HEK293 (cell line): Measurements from ENCODE around the gene SLX4.

Source experiments
- CTCF ChIA-PET: fragments of 350-600 bp; formaldehyde crosslinking; extraction: SDS; loops from one replicate; lab custom pipeline; 2021; ENCODE audit warnings: antibody characterized with exemption; lab: Yijun Ruan, JAX
- POLR2A ChIA-PET: fragments of 300-600 bp; formaldehyde crosslinking; extraction: SDS; loops from one replicate; lab custom pipeline; 2020; ENCODE audit warnings: antibody characterized with exemption, inconsistent platforms; lab: Yijun Ruan, JAX
- H3K27ac ChIP-seq: fragments of 200-500 bp; sonication (Bioruptor generic); 2 replicates; pipeline ENCODE4 v1.5.1; 2014; ENCODE audit warnings: low read depth, low read length, control low read depth, inconsistent platforms; ENCODE audit errors: extremely low read depth
- H3K36me3 ChIP-seq, 2 experiments: fragments of 200-500 bp in 1 of 2; sonication (Bioruptor generic) in 1 of 2; 1 replicate in 1 of 2; 2 replicates in 1 of 2; pipeline ENCODE4 v1.5.1; 2014 to 2017; ENCODE audit warnings: inconsistent platforms in 2 of 2, low read length in 2 of 2; ENCODE audit not compliant: control insufficient read depth in 2 of 2, insufficient read depth in 1 of 2
- H3K4me1 ChIP-seq: fragments of 200-500 bp; sonication (Bioruptor generic); 2 replicates; pipeline ENCODE4 v1.5.1; 2014; ENCODE audit warnings: mild to moderate bottlenecking, low read length, inconsistent platforms; ENCODE audit not compliant: control insufficient read depth, insufficient read depth
- H3K4me3 ChIP-seq: 2 replicates; pipeline ENCODE4 v1.5.1; 2011; ENCODE audit warnings: low read depth, mild to moderate bottlenecking, control low read depth, low read length, moderate library complexity
- H3K9me3 ChIP-seq: fragments of 200-500 bp; sonication (Bioruptor generic); 2 replicates; pipeline ENCODE4 v1.5.1; 2014; ENCODE audit warnings: low read depth, low read length, inconsistent platforms; ENCODE audit not compliant: control insufficient read depth, insufficient read depth
- AEBP2 ChIP-seq: fragments of 450-650 bp; formaldehyde crosslinking; IDR thresholded peaks from 2 replicates; pipeline ENCODE4 v1.5.1; 2016; ENCODE audit warnings: missing biosample characterization, missing genetic modification characterization, borderline replicate concordance
- CTCF ChIP-seq: fragments of 450-650 bp; formaldehyde crosslinking; IDR thresholded peaks from 2 replicates; pipeline ENCODE4 v1.5.1; 2016; ENCODE audit warnings: missing biosample characterization, missing genetic modification characterization
- SCRT1 ChIP-seq: fragments of 450-650 bp; formaldehyde crosslinking; IDR thresholded peaks from 2 replicates; pipeline ENCODE4 v1.5.1; 2016; ENCODE audit warnings: missing biosample characterization, missing genetic modification characterization, borderline replicate concordance
- SETDB1 ChIP-seq: IDR thresholded peaks from one replicate; pipeline ENCODE4 v1.6.1; 2017; ENCODE audit warnings: mild to moderate bottlenecking, low read length, moderate library complexity, mixed read lengths; ENCODE audit not compliant: insufficient read length
- TSHZ1 ChIP-seq: fragments of 450-650 bp; formaldehyde crosslinking; IDR thresholded peaks from 2 replicates; pipeline ENCODE4 v1.5.1; 2016; ENCODE audit warnings: missing biosample characterization, missing genetic modification characterization, borderline replicate concordance
- YY2 ChIP-seq: fragments of 450-650 bp; formaldehyde crosslinking; IDR thresholded peaks from 2 replicates; pipeline ENCODE4 v1.5.1; 2016; ENCODE audit warnings: missing biosample characterization, missing genetic modification characterization
- ZBTB10 ChIP-seq: fragments of 450-650 bp; formaldehyde crosslinking; IDR thresholded peaks from 2 replicates; pipeline ENCODE4 v1.5.1; 2016; ENCODE audit warnings: missing biosample characterization, missing genetic modification characterization
- ZBTB7A ChIP-seq: fragments of 450-650 bp; formaldehyde crosslinking; IDR thresholded peaks from 2 replicates; pipeline ENCODE4 v1.5.1; 2016; ENCODE audit warnings: low read depth, missing biosample characterization, missing genetic modification characterization
- ZBTB8A ChIP-seq: fragments of 450-650 bp; formaldehyde crosslinking; IDR thresholded peaks from 2 replicates; pipeline ENCODE4 v1.5.1; 2016; ENCODE audit warnings: missing biosample characterization, missing genetic modification characterization
- ZFHX2 ChIP-seq: fragments of 450-650 bp; formaldehyde crosslinking; conservative IDR thresholded peaks from 2 replicates; pipeline ENCODE4 v1.5.1; 2016; ENCODE audit warnings: missing biosample characterization, missing genetic modification characterization
- ZFP37 ChIP-seq: fragments of 450-650 bp; formaldehyde crosslinking; IDR thresholded peaks from 2 replicates; pipeline ENCODE4 v1.5.1; 2016; ENCODE audit warnings: missing biosample characterization, missing genetic modification characterization
- ZFP69B ChIP-seq: fragments of 450-650 bp; formaldehyde crosslinking; IDR thresholded peaks from 2 replicates; pipeline ENCODE4 v1.5.1; 2016; ENCODE audit warnings: missing biosample characterization, missing genetic modification characterization
- ZNF138 ChIP-seq: fragments of 450-650 bp; formaldehyde crosslinking; IDR thresholded peaks from 2 replicates; pipeline ENCODE4 v1.5.1; 2016; ENCODE audit warnings: missing biosample characterization, missing genetic modification characterization, borderline replicate concordance
- ZNF16 ChIP-seq: fragments of 450-650 bp; formaldehyde crosslinking; IDR thresholded peaks from 2 replicates; pipeline ENCODE4 v1.5.1; 2016; ENCODE audit warnings: low read depth, missing biosample characterization, missing genetic modification characterization
- ZNF23 ChIP-seq: fragments of 450-650 bp; formaldehyde crosslinking; IDR thresholded peaks from 2 replicates; pipeline ENCODE4 v1.5.1; 2016; ENCODE audit warnings: missing biosample characterization, missing genetic modification characterization, borderline replicate concordance
- ZNF48 ChIP-seq: fragments of 450-650 bp; formaldehyde crosslinking; IDR thresholded peaks from 2 replicates; pipeline ENCODE4 v1.5.1; 2016; ENCODE audit warnings: missing biosample characterization, missing genetic modification characterization
- ZNF610 ChIP-seq: fragments of 450-650 bp; formaldehyde crosslinking; IDR thresholded peaks from 2 replicates; pipeline ENCODE4 v1.5.1; 2016; ENCODE audit warnings: missing biosample characterization, missing genetic modification characterization, borderline replicate concordance

SLX4 gene

GRCh38 chr16:3562914-3563480 is 48.4 kb downstream of the SLX4 start:
- no peak overlapping the region for H3K27ac ChIP-seq
- no peaks in the 10 kb centered on the region for H3K36me3 ChIP-seq
- POLR2A ChIA-PET, result no interaction called here
- H3K9me3 ChIP-seq, result no peaks in the 10 kb centered on the region
- TF ChIP-seq ZFP37 (tag by site-specific recombination) (no peak), ZNF610 (tag by site-specific recombination) (no peak), SCRT1 (tag by site-specific recombination) (no peak), ZFP69B (tag by site-specific recombination) (no peak), CTCF (no peak), ZNF48 (tag by site-specific recombination) (no peak), ZBTB7A (tag by site-specific recombination) (no peak), YY2 (tag by site-specific recombination) (no peak), AEBP2 (tag by site-specific recombination) (no peak), ZFHX2 (tag by site-specific recombination) (no peak)
- CTCF ChIA-PET, result no interaction called here
- no peak overlapping the region for H3K4me3 ChIP-seq
- H3K4me1 ChIP-seq, result no peaks in the 10 kb centered on the region; the same call in 1 of the 2 replicates

- Histone ChIP-seq H3K27ac (no peak overlapping the region), H3K9me3 (no peaks in the 10 kb centered on the region), H3K4me3 (no peak overlapping the region), H3K36me3 (no peaks in the 10 kb centered on the region), H3K4me1 (no peaks in the 10 kb centered on the region; the same call in 1 of the 2 replicates)
- CTCF ChIA-PET, result no interaction called here
- POLR2A ChIA-PET, result no interaction called here
- no peak for TF ChIP-seq ZNF138 (tag by site-specific recombination)
- TF ChIP-seq CTCF, result no peak
- TF ChIP-seq ZBTB10 (tag by site-specific recombination), result no peak
- no peak for TF ChIP-seq ZBTB8A
- no peak for TF ChIP-seq SETDB1
- no peak for TF ChIP-seq TSHZ1
- no peak for TF ChIP-seq ZNF23 (tag by site-specific recombination)
- TF ChIP-seq ZNF16 (tag by site-specific recombination), result no peak
These were observed 49.8 kb downstream of the SLX4 start for GRCh38 chr16:3561626-3562025.
